Activated CD8-positive, alpha-beta memory T cell treated with anti-CD3 and anti-CD28 coated beads for 1 hour (primary cell): ENCODE measurements around the gene TGFBI.

ENCODE experiments used
- DNase-seq, 2 donors: peaks; one replicate each; pipeline ENCODE4 v3.0.0-alpha.2; 2020; ENCODE audit warnings: low read depth in 1 of 2; ENCODE audit errors: extremely low read depth in 1 of 2

TGFBI gene

GRCh38 chr5:136001466-136001981 lies 27.3 kb upstream of the TGFBI start:
- no peak for DNase-seq

- DNase-seq, result no peak
These were observed 24.4 kb upstream of the TGFBI start for GRCh38 chr5:136004436-136004835.

- no peak for DNase-seq
These were observed 23.3 kb upstream of the TGFBI start for GRCh38 chr5:136005476-136005875.

GRCh38 chr5:136006164-136006563 lies 22.6 kb upstream of the TGFBI start:
- no peak for DNase-seq

GRCh38 chr5:136006761-136007251 lies 22.0 kb upstream of the TGFBI start:
- no peak for DNase-seq

GRCh38 chr5:136007271-136007670 lies 21.5 kb upstream of the TGFBI start:
- DNase-seq, result no peak

GRCh38 chr5:136011414-136012001 lies 17.3 kb upstream of the TGFBI start:
- no peak for DNase-seq

- DNase-seq, result no peak
These were observed 16.6 kb upstream of the TGFBI start for GRCh38 chr5:136012041-136012804.

- no peak for DNase-seq
These were observed 15.2 kb upstream of the TGFBI start for GRCh38 chr5:136013559-136013958.

GRCh38 chr5:136014049-136015002 lies 14.5 kb upstream of the TGFBI start:
- DNase-seq, result no peak

- DNase-seq, result no peak
These were observed 13.8 kb upstream of the TGFBI start for GRCh38 chr5:136015003-136015375.

- no peak for DNase-seq
These were observed 12.7 kb upstream of the TGFBI start for GRCh38 chr5:136015966-136016650.

- no peak for DNase-seq
These were observed 11.8 kb upstream of the TGFBI start for GRCh38 chr5:136016945-136017530.

GRCh38 chr5:136018814-136019783 lies 9.7 kb upstream of the TGFBI start:
- DNase-seq, result no peak

- DNase-seq, result no peak
These were observed 8.8 kb upstream of the TGFBI start for GRCh38 chr5:136020001-136020382.

GRCh38 chr5:136020383-136021015 lies 8.3 kb upstream of the TGFBI start:
- DNase-seq, result no peak

GRCh38 chr5:136021016-136021405 lies 7.8 kb upstream of the TGFBI start:
- no peak for DNase-seq

- no peak for DNase-seq
These were observed 5.8 kb upstream of the TGFBI start for GRCh38 chr5:136022965-136023364.
